KMS-11 (cell line): ENCODE data around the gene EPHB2.

Source experiments
- H2AFZ ChIP-seq: fragments of 200-600 bp; sonication (generic); 2 replicates; pipeline ENCODE4 v1.6.1; 2016; ENCODE audit warnings: antibody characterized with exemption, mixed run types, low read depth
- H3K27ac ChIP-seq: fragments of 200-600 bp; sonication (generic); 2 replicates; pipeline ENCODE4 v1.6.1; 2016; ENCODE audit warnings: mild to moderate bottlenecking, mixed run types
- H3K27me3 ChIP-seq: fragments of 200-600 bp; sonication (generic); 2 replicates; pipeline ENCODE4 v1.6.1; 2017; ENCODE audit warnings: mild to moderate bottlenecking, low read depth, mixed run types, moderate library complexity; ENCODE audit not compliant: insufficient read depth
- H3K36me3 ChIP-seq: fragments of 200-600 bp; sonication (generic); 2 replicates; pipeline ENCODE4 v1.6.1; 2017; ENCODE audit warnings: mild to moderate bottlenecking, mixed run types; ENCODE audit not compliant: insufficient read depth
- H3K4me1 ChIP-seq: fragments of 200-600 bp; sonication (generic); 2 replicates; pipeline ENCODE4 v1.6.1; 2016; ENCODE audit warnings: mild to moderate bottlenecking, low read depth, mixed run types; ENCODE audit not compliant: poor library complexity, severe bottlenecking
- H3K4me2 ChIP-seq: fragments of 200-600 bp; sonication (generic); 2 replicates; pipeline ENCODE4 v1.7.0; 2016; ENCODE audit warnings: mild to moderate bottlenecking, mixed run types
- H3K4me3 ChIP-seq: fragments of 200-600 bp; sonication (generic); IDR thresholded peaks from 2 replicates; pipeline ENCODE4 v1.6.1; 2017; ENCODE audit warnings: low read depth, low read length, mixed read lengths; ENCODE audit not compliant: insufficient read depth
- H3K79me2 ChIP-seq: fragments of 200-600 bp; sonication (generic); 2 replicates; pipeline ENCODE4 v1.6.1; 2016; ENCODE audit warnings: low read depth, mixed run types; ENCODE audit not compliant: insufficient read depth
- H3K9ac ChIP-seq: fragments of 200-600 bp; sonication (generic); 2 replicates; pipeline ENCODE4 v1.6.1; 2016; ENCODE audit warnings: mild to moderate bottlenecking, mixed run types
- H4K20me1 ChIP-seq: fragments of 200-600 bp; sonication (generic); 2 replicates; pipeline ENCODE4 v1.6.1; 2016; ENCODE audit warnings: mild to moderate bottlenecking, mixed run types; ENCODE audit not compliant: insufficient read depth
- CTCF ChIP-seq: fragments of 200-600 bp; sonication (generic); conservative IDR thresholded peaks from 2 replicates; pipeline ENCODE4 v1.6.1; 2017; ENCODE audit warnings: low read depth, mild to moderate bottlenecking, antibody characterized with exemption, low read length, moderate library complexity, mixed read lengths

The EPHB2 gene

GRCh38 chr1:22958556-22958955, 247.9 kb downstream of the EPHB2 start:
- H3K4me2 ChIP-seq: no peak overlapping the region
- no peak overlapping the region for H3K27ac ChIP-seq
- TF ChIP-seq CTCF: no peak
- H3K4me1 ChIP-seq: no peaks in the 10 kb centered on the region
- no peak overlapping the region for H3K4me3 ChIP-seq
- H3K27me3 ChIP-seq: no peaks in the 10 kb centered on the region; the same call in 1 of the 2 replicates
- no peak overlapping the region for H3K9ac ChIP-seq
- H2AFZ ChIP-seq: no peak overlapping the region
- no peaks in the 10 kb centered on the region for H3K36me3 ChIP-seq
- no peaks in the 10 kb centered on the region for H4K20me1 ChIP-seq
- H3K79me2 ChIP-seq: no peaks in the 10 kb centered on the region

GRCh38 chr1:22959545-22960360, 249.1 kb downstream of the EPHB2 start:
- no peak overlapping the region for H3K4me3 ChIP-seq
- no peak for TF ChIP-seq CTCF
- no peak overlapping the region for H2AFZ ChIP-seq
- no peaks in the 10 kb centered on the region for H4K20me1 ChIP-seq
- H3K36me3 ChIP-seq: no peaks in the 10 kb centered on the region
- no peaks in the 10 kb centered on the region; the same call in 1 of the 2 replicates for H3K27me3 ChIP-seq
- H3K4me2 ChIP-seq: no peak overlapping the region
- no peaks in the 10 kb centered on the region for H3K4me1 ChIP-seq
- H3K9ac ChIP-seq: no peak overlapping the region
- no peaks in the 10 kb centered on the region for H3K79me2 ChIP-seq
- no peak overlapping the region for H3K27ac ChIP-seq

GRCh38 chr1:22962558-22962957, 251.9 kb downstream of the EPHB2 start:
- no peak overlapping the region for H2AFZ ChIP-seq
- H3K27me3 ChIP-seq: no peaks in the 10 kb centered on the region; the same call in 1 of the 2 replicates
- no peak overlapping the region for H3K4me2 ChIP-seq
- no peak for TF ChIP-seq CTCF
- no peaks in the 10 kb centered on the region for H3K36me3 ChIP-seq
- no peaks in the 10 kb centered on the region for H3K4me1 ChIP-seq
- no peak overlapping the region for H3K27ac ChIP-seq
- no peaks in the 10 kb centered on the region for H4K20me1 ChIP-seq
- no peaks in the 10 kb centered on the region for H3K79me2 ChIP-seq
- H3K4me3 ChIP-seq: no peak overlapping the region
- H3K9ac ChIP-seq: no peak overlapping the region

GRCh38 chr1:22963044-22963677, 252.5 kb downstream of the EPHB2 start:
- no peak overlapping the region for H3K4me2 ChIP-seq

More at GRCh38 chr1:22963044-22963677, 252.5 kb downstream of the EPHB2 start:
- no peaks in the 10 kb centered on the region; the same call in 1 of the 2 replicates for H3K27me3 ChIP-seq
- H3K4me1 ChIP-seq: no peaks in the 10 kb centered on the region
- no peaks in the 10 kb centered on the region for H3K79me2 ChIP-seq
- no peak overlapping the region for H3K9ac ChIP-seq
- H3K36me3 ChIP-seq: no peaks in the 10 kb centered on the region
- no peaks in the 10 kb centered on the region for H4K20me1 ChIP-seq
- no peak for TF ChIP-seq CTCF
- H2AFZ ChIP-seq: no peak overlapping the region
- H3K27ac ChIP-seq: no peak overlapping the region
- H3K4me3 ChIP-seq: no peak overlapping the region
